Stomach smooth muscle (tissue), 2 donors: ENCODE measurements around the gene EML2.

Source experiments
- H3K27ac ChIP-seq: one replicate; pipeline ENCODE4 v1.7.0; 2013; ENCODE audit warnings: mild to moderate bottlenecking, low read length, inconsistent platforms
- H3K27me3 ChIP-seq, 2 donors: one replicate each; pipeline ENCODE4 v1.7.0; 2013; ENCODE audit warnings: low read length in 2 of 2; ENCODE audit not compliant: insufficient read depth in 2 of 2, control insufficient read depth in 1 of 2
- H3K36me3 ChIP-seq, 2 donors: one replicate each; pipeline ENCODE4 v1.7.0; 2013; ENCODE audit warnings: low read length in 2 of 2; ENCODE audit not compliant: control insufficient read depth in 2 of 2, insufficient read depth in 2 of 2
- H3K4me1 ChIP-seq: one replicate; pipeline ENCODE4 v1.7.0; 2013; ENCODE audit warnings: low read length; ENCODE audit not compliant: control insufficient read depth, insufficient read depth
- H3K4me3 ChIP-seq, 2 donors: one replicate each; pipeline ENCODE4 v1.7.0; 2013; ENCODE audit warnings: low read length in 2 of 2
- H3K9ac ChIP-seq, 2 donors: one replicate each; pipeline ENCODE4 v1.7.0; 2013; ENCODE audit warnings: low read length in 2 of 2, mild to moderate bottlenecking in 1 of 2
- H3K9me3 ChIP-seq, 2 donors: one replicate each; pipeline ENCODE4 v1.7.0; 2013; ENCODE audit warnings: low read length in 2 of 2; ENCODE audit not compliant: control insufficient read depth in 2 of 2
- donor health status: healthy.
- donor health status: Pancreatic carcinoma.

The EML2 gene

DNA sequence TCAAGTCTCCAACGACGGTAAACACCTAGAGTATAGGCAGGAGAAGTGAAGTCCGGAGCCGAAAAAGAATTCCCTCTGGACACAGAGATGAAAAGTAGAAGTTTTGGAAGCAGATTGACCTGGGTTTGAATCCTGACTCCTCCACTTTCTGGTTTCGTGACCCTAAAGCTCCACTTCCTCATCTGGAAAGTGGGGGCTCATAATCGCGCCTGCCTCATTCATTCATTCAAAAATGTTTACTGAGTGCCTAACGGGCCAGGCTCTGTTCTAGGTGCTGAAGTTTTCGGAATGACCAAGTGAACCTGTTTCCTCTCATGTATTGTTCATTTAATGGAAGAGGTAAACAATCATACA, 7.1 kb upstream of the EML2 start:
- Histone ChIP-seq H3K9me3 (no peaks in the 10 kb centered on the region), H3K27ac (no peak overlapping the region), H3K4me1 (peaks cover 26% of the 10 kb centered on the region), H3K27me3 (peaks cover 25 to 50% of the 10 kb centered on the region in 2 donors), H3K9ac (no peak overlapping the region), H3K4me3 (peak overlapping the region in 1 of 2 donors; percentile 4), H3K36me3 (no peaks in the 10 kb centered on the region)

DNA sequence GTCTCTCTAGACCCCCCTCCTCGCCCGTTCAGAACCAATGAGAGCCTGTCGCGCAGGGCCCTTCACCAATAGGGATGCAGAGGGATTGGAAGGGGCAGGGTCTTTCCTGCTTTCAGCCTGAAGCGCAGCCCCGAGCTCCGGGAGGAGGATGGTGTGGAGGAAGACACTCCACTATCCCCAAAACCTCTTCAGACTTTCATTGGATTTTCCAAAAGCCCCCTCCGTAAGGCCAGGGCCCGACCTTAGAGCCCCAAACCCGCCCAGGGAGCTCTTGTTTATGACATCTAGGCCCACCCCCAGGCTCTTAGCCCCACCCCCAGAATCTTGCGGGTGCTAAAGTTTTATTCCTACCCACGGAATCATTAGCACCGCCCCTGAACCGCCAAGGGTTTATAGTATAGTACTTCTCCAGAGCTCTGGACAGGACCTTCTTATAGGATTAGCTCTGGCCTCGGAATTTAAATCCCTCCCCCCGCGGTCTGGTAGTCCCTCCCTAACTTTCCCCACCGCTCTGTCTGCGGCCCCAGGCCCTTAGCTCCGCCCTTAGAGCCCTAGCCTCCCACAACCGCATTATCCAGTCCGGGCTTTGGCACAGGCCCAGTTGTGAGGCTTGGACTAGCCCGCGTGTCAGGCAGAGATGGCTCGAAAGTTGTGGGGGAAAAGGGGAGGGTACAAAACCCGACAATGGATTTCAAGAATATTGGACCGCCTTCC, 6.6 kb upstream of the EML2 start:
- no peak overlapping the region for H3K9ac ChIP-seq
- peaks cover 29 to 54% of the 10 kb centered on the region in 2 donors for H3K27me3 ChIP-seq
- H3K9me3 ChIP-seq: no peaks in the 10 kb centered on the region
- peaks cover 29% of the 10 kb centered on the region for H3K4me1 ChIP-seq
- H3K27ac ChIP-seq: no peak overlapping the region
- H3K36me3 ChIP-seq: no peaks in the 10 kb centered on the region
- H3K4me3 ChIP-seq: peak overlapping the region; percentile 4 to 62

DNA sequence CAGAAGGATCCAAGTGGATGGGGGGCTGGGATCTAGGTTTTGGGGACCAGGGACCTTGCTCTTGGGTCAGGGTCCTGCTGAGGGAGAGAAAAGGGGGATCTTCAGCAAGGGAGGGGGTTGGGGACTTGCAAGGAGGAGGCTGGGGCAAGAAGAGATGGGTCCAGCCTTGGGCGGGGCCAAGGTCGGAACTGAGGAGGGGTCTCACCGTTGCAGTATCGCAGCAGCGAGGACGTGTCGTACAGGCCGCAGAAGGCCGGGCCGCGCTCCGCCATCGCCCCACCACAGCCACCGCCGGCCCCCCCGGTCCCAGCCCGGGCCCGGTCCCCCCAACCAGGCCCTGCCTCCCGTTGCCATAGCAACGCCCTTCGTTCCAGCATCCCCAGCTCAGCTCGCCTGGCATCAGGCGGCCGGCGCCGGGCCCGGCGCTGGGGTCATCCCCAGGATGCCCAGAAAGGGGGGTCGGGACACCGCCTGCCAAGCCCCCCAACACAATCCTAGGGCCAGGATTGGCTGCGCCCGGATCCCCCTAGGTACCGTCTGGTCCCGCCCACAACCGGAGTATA, 6.0 kb upstream of the EML2 start:
- peak overlapping the region in 1 of 2 donors; percentile 62 for H3K4me3 ChIP-seq
- no peak overlapping the region for H3K27ac ChIP-seq

DNA sequence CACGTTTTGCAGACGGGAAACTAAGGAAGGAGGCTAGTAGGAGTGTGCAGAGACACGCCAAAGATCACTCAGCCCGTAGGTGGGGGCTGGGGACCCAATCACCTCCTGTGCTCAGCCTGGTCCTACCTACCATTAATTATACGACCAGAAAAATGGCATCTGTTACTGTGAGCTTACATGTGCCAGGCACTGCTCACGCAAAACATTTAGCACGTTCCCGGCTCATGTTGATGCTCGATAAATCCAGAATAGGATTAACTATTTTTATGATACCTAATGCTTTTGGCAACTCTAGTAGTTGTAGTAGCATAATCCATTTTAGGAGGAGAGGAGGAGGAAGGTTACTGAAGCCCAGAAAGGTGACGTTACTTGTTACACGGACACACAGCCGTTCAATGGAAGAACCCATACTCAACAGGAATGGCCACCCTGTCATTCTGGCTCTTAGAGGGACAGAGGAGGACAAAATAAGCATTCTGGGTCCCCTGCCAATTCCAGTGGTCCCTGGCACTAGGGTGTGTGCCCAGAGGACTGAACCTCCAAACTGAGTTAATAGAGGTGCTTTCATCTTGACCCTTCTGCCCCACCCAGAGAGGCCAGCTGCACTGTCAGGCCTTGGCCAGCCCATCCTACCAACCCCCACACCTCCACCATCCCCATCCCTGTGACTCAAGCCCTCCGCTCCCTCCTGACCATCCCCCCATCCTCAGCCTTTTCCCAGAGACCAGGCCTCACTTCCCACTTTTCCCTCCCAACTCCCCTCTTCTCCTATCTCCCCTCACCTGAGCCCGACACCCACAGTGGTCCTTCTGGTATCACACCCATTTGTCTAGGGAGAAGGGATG, 5.0 kb upstream of the EML2 start:
- H3K9ac ChIP-seq: no peak overlapping the region
- H3K27me3 ChIP-seq: peaks cover 31 to 55% of the 10 kb centered on the region in 2 donors
- no peaks in the 10 kb centered on the region for H3K9me3 ChIP-seq
- H3K36me3 ChIP-seq: no peaks in the 10 kb centered on the region
- H3K4me3 ChIP-seq: no peak overlapping the region
- peaks cover 31% of the 10 kb centered on the region for H3K4me1 ChIP-seq
- H3K27ac ChIP-seq: no peak overlapping the region

More for the DNA sequence above, 6.0 kb upstream of the EML2 start:
- Histone ChIP-seq H3K27me3 (peaks cover 30 to 55% of the 10 kb centered on the region in 2 donors), H3K4me1 (peaks cover 29% of the 10 kb centered on the region), H3K9me3 (no peaks in the 10 kb centered on the region), H3K36me3 (no peaks in the 10 kb centered on the region), H3K9ac (no peak overlapping the region)

DNA sequence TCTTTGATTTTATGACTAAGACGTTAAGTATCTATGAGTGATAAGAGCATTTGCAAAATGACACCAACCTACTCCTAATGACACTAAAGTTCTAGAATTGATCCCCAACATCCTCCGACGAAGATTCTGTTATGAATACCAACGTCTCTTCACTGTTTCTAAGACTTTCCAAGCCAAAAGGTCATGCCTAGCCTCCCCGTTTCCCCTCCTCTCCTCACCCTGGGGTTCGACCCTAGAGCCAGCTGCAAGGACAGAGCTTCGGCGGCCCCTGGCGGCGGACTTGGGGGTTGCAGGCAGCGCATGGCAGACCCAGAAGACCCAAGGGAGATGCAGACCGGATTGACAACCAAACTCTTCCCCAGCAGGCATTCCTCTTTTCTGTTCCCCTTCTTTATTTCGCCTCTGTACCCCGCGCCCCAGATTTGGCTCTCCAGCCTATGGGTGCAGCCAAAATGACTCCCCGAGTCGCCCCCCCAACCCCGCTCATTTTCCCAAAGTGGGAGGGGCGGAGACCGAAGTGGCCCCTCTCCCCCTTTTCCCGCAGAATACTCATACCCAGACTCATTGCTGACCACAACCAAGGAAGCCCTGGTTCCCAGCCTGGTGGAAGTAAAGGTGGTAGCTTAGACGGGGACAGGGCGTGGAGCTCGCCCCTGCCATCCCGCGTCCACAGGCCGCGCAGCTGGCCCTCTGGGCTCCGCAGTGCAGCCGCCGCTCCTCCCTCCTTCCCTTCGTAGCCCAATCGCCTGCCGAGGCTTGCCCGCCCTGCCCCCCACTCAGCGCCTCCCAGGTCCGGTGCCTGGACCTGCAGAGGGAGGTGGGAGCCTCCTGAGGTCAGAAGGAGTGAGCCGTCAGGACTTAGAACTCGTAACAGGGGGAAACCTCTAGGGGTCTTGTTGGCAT, 4.1 kb upstream of the EML2 start:
- Histone ChIP-seq H3K27me3 (peaks cover 31 to 60% of the 10 kb centered on the region in 2 donors), H3K36me3 (no peaks in the 10 kb centered on the region), H3K4me1 (peaks cover 37% of the 10 kb centered on the region), H3K9me3 (no peaks in the 10 kb centered on the region), H3K9ac (no peak overlapping the region), H3K4me3 (peak overlapping the region in 1 of 2 donors; percentile 35), H3K27ac (no peak overlapping the region)

DNA sequence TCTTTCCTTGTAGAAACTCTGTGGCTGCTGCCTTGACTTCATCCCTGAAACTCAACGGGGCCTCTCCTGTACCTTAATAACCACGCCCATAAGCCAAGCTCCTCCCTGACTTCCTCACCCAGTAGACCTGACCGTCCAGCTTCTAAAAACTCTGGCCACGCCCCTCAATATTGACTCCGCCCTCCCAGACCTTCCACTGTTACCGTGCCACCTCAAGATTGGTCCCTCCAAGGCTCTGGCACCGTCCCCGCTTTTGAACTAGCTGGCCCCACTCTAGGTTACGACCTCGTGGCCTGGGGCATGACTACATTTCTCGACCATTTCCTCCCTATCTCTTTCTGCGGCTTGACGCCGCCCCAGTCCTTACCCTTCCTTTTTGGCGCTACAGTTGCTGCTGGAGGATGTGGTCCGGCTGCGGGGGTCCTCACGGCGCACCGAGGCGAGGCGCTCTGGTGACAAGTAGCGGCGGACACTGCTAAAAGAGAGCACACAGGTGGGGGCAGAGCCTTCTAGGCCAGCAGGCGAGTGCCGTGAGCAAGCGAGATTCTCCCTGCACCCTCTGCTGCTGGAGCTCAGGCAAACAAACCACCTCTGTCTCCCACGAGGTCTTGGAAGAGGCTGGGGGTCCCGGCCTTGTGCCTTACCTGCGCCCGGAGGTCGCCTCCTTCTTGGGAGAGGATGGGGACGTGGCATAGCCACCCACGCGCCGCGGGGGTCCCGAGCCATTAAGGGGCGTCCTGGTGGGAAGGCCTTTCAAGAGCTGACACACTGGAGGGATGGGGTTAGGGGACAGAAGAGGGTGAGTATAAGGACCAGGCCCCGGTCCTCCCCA, 2.3 kb upstream of the EML2 start:
- Histone ChIP-seq H3K9me3 (no peaks in the 10 kb centered on the region), H3K4me3 (peak overlapping the region; percentile 38 to 60), H3K36me3 (no peaks in the 10 kb centered on the region), H3K4me1 (peaks cover 37% of the 10 kb centered on the region), H3K27ac (no peak overlapping the region), H3K27me3 (peaks cover 31 to 58% of the 10 kb centered on the region in 2 donors), H3K9ac (no peak overlapping the region)

DNA sequence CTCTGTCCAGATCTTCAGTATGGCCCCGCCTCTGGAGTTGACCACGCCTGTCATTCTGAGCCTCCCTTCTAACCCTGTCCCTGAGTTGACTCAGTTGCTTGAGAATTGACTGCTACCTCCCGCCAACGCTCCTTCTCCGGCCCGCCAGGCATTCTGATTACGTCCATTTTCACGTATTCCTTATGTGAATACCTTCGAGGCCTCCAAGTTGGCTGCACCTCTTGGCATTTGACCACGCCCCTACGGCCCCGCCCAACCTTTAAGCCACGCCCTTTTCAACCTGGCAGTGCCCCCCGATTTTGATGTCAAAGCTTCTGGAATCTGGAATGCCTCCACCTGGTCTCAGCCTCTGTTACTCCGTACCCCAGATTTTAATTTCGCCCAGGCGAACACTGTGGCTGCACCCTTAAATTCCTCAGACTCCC, 1.7 kb upstream of the EML2 start:
- no peak overlapping the region for H3K9ac ChIP-seq
- H3K4me1 ChIP-seq: peaks cover 33% of the 10 kb centered on the region
- H3K27me3 ChIP-seq: peaks cover 24 to 53% of the 10 kb centered on the region in 2 donors
- no peak overlapping the region for H3K27ac ChIP-seq
- no peaks in the 10 kb centered on the region for H3K36me3 ChIP-seq
- H3K4me3 ChIP-seq: peak overlapping the region in 1 of 2 donors; percentile 60
- H3K9me3 ChIP-seq: no peaks in the 10 kb centered on the region

DNA sequence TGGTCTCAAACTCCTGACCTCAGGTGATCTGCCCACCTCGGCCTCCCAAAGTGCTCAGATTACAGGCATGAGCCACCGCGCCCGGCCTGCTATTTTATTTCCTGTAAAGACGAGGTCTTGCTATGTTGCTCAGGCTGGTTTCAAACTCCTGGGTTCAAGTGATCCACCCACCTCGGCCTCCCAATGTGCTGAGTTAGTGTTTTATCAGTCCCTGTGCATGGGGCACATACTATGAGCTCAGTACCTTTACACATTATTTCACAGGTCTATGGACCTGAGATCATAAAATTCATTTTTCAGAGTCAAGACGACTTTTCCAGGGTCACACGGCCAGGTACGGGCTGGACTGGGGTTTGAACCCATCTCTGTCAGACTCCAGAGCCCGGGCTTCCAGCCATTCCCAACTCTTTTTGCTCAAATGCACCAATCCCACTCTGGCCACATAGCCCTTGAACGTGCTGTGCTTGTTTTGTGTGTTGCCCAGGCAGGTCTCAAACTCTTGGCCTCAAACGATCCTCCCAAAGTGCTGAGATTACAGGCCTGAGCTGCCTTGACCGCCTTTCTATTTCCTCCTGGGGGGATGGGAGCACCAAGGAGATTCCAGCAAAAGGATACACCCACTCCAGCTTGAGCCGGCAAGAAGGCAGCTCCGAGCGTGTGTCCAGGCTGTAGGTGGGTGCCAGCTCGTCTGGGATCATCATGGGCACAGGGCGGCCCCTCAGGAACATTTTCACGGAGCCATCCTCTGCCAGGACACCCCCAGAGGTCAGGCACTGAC, 1.1 kb downstream of the EML2 start:
- H3K4me3 ChIP-seq: peak overlapping the region in 1 of 2 donors; percentile 83
- no peak overlapping the region for H3K27ac ChIP-seq
- no peaks in the 10 kb centered on the region for H3K9me3 ChIP-seq
- no peak overlapping the region for H3K9ac ChIP-seq
- H3K36me3 ChIP-seq: no peaks in the 10 kb centered on the region
- peaks cover 27% of the 10 kb centered on the region for H3K4me1 ChIP-seq
- peaks cover 9 to 26% of the 10 kb centered on the region in 2 donors for H3K27me3 ChIP-seq

DNA sequence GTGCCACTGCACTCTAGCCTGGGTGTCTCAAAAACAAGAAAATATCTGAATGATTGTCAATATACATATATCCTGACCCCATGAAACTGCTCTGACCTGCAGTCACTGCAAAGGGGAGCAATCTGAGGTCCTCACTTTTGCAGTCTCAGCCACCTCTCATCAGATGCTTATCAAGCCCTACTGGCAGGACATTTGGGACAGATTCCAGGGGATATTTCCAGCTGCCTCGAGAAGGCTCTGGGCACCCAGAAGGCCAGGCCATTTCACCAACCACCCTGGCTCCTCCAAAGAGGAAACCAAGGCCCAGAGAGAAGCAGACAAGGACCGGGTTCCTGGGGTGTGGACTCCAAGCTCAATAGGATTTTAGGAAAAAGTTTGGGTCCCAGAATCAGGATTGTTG, 2.3 kb downstream of the EML2 start:
- H3K27ac ChIP-seq: no peak overlapping the region

More for the DNA sequence above, 2.3 kb downstream of the EML2 start:
- Histone ChIP-seq H3K4me3 (no peak overlapping the region), H3K36me3 (no peaks in the 10 kb centered on the region), H3K9me3 (no peaks in the 10 kb centered on the region), H3K4me1 (peaks cover 17% of the 10 kb centered on the region), H3K9ac (no peak overlapping the region), H3K27me3 (peaks cover 9 to 18% of the 10 kb centered on the region in 2 donors)
